WI38 (cell line): ENCODE measurements around the gene TINCR.

Experiments
- H3K4me3 ChIP-seq: 2 replicates; pipeline ENCODE4 v1.5.1; 2011; ENCODE audit warnings: low read depth, mild to moderate bottlenecking, control low read depth, low read length
- TF ChIP-seq, protein P1 (sequence below): IDR thresholded peaks from 2 replicates; pipeline ENCODE4 v1.5.1; 2012; ENCODE audit warnings: low read depth, mild to moderate bottlenecking, control low read depth, low read length

TINCR gene

DNA sequence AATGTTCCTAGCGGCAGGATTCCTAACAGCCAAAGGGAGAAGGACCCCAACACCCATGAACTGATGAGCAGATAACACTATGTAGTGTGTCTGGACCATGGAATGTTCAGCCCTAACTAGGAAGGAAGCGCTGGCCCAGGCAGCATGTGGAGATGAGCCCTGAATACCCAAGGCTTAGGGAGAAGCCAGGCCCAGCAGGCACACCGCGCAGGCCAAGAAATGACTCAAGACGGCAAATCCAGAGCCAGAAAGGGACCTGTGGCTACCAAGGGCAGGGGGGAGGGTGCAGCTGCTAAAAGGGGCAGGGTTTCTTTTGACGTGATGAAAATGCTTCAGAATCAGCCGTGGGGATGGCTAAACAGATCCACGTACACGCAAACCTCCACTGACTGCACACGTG is 20.7 kb upstream of the TINCR start:
- H3K4me3 ChIP-seq, result no peak overlapping the region
- TF ChIP-seq, protein P1, sequence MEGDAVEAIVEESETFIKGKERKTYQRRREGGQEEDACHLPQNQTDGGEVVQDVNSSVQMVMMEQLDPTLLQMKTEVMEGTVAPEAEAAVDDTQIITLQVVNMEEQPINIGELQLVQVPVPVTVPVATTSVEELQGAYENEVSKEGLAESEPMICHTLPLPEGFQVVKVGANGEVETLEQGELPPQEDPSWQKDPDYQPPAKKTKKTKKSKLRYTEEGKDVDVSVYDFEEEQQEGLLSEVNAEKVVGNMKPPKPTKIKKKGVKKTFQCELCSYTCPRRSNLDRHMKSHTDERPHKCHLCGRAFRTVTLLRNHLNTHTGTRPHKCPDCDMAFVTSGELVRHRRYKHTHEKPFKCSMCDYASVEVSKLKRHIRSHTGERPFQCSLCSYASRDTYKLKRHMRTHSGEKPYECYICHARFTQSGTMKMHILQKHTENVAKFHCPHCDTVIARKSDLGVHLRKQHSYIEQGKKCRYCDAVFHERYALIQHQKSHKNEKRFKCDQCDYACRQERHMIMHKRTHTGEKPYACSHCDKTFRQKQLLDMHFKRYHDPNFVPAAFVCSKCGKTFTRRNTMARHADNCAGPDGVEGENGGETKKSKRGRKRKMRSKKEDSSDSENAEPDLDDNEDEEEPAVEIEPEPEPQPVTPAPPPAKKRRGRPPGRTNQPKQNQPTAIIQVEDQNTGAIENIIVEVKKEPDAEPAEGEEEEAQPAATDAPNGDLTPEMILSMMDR, result no peak

DNA sequence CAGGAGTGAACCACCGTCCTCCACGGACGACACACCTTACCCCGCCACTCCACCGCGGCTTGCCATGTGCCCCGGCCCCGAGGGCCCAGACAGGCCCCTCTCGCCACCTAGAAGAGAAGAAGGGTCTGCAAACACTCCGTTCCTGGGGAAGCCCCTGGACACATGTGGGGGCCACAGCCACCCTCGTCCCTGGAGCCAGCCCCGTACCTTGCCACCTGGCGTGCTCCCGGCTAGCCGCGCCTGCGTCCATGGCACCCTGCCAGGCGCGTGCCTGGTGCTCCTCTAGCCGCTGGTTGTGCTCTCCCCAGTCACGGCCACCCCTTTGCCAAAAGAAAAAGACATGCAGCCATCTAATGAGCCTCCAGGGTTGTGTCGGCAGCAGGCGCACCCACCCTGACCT is 19.9 kb upstream of the TINCR start:
- H3K4me3 ChIP-seq, result no peak overlapping the region
- TF ChIP-seq, protein P1, result no peak

DNA sequence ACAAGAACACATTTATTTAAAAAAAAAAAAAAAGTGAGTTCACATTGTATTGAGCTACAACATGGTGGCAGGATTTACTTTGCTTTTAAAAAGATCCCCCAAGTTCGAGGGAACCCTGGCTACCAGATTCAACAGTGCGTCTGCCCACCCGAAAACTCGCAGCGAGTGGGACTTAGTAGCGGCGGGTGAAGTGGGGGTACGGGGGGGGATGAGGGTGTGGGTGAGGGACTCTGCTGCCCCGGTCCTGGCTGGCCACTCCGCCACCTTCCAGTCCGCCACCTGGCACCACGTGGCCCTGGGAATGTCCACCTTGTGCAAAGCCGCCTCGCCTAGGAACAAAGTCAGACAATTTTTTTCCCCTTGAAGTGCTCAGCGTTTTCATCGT is 19.3 kb upstream of the TINCR start:
- TF ChIP-seq, protein P1, result no peak
- H3K4me3 ChIP-seq, result no peak overlapping the region

DNA sequence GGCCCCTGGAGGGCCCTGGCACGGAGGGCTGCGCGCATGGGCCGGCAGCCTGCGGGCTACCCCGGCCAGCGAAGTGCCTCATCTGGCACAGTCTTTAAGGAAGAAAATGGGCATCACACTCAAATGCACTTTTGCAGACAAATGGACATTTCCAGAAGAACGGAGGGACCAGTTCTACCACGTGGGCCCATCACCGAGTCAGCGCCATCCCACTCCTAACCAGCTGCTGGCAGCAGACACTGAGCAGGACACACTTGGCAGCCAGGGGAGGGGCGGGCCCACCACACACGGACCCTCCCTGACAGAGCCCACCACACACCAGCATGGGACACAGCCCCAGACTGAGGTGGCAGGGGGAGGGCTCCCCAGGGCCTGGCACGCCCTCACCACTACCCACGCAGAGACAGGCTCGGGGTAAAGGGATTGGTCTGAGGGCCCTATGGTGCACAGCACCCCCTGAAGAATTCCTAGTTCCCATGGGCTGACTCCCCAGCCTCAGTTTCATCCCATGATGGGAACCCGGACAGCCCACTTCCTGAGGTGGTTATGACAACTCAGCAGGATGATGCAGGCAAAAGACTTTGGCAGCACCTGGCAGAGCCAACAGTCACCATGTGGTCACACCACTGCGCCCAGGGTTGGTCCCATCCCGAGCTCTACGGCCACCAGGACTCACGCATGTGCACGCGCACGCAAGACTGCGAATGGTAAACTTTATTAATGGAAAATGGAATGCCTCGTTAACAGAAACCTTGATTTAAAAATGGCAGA is 18.7 kb upstream of the TINCR start:
- no peak overlapping the region for H3K4me3 ChIP-seq
- TF ChIP-seq, protein P1, result no peak

DNA sequence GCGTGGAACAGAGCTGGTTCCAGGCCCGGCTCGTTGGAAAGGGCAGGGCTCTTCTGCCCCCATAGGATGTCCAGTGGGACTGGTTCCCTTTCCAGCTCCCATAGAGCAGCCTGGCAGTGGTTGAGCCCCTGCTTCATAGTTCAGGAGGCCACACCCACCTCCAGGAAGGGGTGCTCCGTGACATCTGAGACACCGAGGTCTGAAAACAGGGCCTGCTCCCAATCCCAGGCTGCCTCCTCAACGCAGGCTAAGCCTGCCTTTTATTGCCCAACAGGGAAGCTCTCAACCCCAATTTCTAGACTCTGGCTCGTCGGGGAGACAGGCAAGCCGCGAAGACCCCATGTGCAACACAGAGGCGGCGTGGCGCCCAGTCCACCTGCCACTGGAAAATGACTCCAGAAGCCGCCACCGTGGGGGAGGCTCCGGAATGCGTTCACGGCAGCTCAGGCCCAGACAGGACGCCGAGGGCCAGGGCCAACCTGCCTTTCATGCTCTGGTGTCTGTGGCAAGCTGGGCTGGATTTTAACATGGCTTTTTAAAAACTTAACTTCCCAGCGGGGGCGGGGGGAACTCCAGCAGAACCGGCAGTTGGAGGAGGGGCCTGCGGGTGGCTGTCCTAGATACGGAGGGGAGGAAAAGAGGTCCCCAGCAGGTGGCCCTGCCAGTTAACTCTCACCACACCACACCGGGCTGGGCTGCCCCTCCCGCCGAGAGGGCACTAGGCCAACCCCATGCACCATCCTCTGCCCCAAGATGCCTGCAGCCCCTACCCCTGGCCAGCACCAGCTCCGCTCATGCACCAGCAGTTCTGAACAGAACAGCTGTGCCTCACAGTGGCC is 17.9 kb upstream of the TINCR start:
- no peak overlapping the region for H3K4me3 ChIP-seq
- TF ChIP-seq, protein P1, result no peak

DNA sequence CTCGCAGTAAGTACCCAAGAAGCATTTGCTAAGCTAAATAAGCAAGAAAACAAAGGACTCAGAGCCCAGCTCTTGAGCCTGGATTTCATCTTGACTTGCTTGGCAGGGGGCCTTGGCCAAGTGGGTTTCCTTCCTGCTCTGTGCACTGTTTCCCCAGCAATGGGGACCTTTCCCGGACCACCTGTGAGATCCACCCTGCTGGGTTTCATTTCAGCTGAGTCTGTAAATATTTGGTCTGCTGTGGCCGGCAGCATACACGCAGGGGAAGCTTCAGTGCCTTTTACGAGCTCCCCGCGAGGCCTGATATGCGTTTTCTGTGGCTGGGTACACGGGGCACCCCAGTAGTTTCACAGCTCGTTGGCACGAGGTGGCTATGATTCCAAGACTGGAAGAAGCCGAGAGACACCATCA is 12.4 kb upstream of the TINCR start:
- H3K4me3 ChIP-seq, result no peak overlapping the region
- TF ChIP-seq, protein P1, result no peak

DNA sequence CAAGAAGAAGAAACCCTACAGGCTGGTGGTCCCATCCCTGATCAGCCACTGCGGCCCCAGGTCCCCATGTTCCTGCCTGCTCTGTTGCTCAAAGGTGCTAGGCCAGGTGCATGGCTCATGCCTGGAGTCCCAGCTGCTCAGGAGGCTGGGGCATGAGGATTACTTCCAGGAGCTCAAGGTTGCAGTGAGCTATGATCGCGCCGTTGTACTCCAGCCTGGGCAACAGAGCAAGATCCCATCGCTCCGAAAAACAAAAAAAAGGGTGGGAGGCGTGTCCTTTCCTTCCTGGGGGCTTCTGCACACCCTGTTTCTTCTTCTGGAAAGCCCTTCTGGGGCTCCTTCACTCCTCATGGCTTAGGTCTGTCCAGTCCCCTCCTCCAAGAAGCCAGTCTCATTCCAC is 11.9 kb upstream of the TINCR start:
- H3K4me3 ChIP-seq, result no peak overlapping the region

More for the DNA sequence above, 11.9 kb upstream of the TINCR start:
- TF ChIP-seq, protein P1, result no peak
